HL-60 (cell line): ENCODE data around the gene NARF.

Experiments
- DNase-seq, 2 experiments: peaks; one replicate each; pipeline ENCODE4 v3.0.0-alpha.2; 2010 to 2020; ENCODE audit warnings: low read depth in 1 of 2, low spot score in 1 of 2
- H3K27ac ChIP-seq: fragments of 250-450 bp; sonication (Bioruptor Pico); replicated peaks from 2 replicates; pipeline ENCODE4 v1.5.1; 2020; ENCODE audit warnings: mild to moderate bottlenecking, moderate library complexity
- H3K27me3 ChIP-seq: fragments of 250-450 bp; sonication (Bioruptor Pico); 2 replicates; pipeline ENCODE4 v1.5.1; 2021; ENCODE audit warnings: mild to moderate bottlenecking, moderate library complexity; ENCODE audit not compliant: insufficient read depth, poor library complexity, severe bottlenecking
- H3K4me3 ChIP-seq: replicated peaks from 2 replicates; pipeline ENCODE4 v1.5.1; 2011; ENCODE audit warnings: mild to moderate bottlenecking, control low read depth, low read length; ENCODE audit not compliant: insufficient read depth
- GABPA ChIP-seq: IDR thresholded peaks from 2 replicates; pipeline ENCODE4 v1.6.1; 2012; ENCODE audit warnings: low read depth
- POLR2AphosphoS5 ChIP-seq: IDR thresholded peaks from 2 replicates; pipeline ENCODE4 v1.6.1; 2012; ENCODE audit warnings: low read depth
- SPI1 ChIP-seq: IDR thresholded peaks from 2 replicates; pipeline ENCODE4 v1.6.1; 2012; ENCODE audit warnings: low read depth, mild to moderate bottlenecking, borderline replicate concordance
- TF ChIP-seq, protein P1 (sequence below): IDR thresholded peaks from 2 replicates; pipeline ENCODE4 v1.6.1; 2012; ENCODE audit warnings: low read depth; ENCODE audit not compliant: insufficient replicate concordance
- TF ChIP-seq, protein P2 (sequence below): IDR thresholded peaks from one replicate; pipeline ENCODE4 v1.5.1; 2011; ENCODE audit warnings: low read length, control low read depth, inconsistent platforms; ENCODE audit not compliant: insufficient read depth

The NARF gene

DNA sequence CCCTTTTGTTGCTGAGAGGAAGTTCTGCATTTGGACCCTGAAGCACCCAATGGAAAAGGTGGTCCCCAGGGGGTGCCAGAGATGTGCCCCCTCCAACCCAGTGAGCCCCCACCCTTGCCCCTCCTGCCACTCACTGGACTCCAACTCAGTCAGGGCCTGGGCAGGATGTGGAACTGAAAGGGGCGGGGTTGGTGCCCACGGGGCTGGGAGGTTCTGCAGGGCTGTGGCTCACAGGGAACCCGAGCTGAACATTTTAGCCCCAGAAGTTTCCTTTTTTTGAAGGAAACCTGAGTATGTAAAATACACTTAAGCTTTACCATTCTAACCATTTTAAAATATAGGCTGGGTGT lies 24.4 kb upstream of the NARF start:
- TF ChIP-seq GABPA (no peak), POLR2AphosphoS5 (no peak), SPI1 (no peak)
- TF ChIP-seq, protein P1, sequence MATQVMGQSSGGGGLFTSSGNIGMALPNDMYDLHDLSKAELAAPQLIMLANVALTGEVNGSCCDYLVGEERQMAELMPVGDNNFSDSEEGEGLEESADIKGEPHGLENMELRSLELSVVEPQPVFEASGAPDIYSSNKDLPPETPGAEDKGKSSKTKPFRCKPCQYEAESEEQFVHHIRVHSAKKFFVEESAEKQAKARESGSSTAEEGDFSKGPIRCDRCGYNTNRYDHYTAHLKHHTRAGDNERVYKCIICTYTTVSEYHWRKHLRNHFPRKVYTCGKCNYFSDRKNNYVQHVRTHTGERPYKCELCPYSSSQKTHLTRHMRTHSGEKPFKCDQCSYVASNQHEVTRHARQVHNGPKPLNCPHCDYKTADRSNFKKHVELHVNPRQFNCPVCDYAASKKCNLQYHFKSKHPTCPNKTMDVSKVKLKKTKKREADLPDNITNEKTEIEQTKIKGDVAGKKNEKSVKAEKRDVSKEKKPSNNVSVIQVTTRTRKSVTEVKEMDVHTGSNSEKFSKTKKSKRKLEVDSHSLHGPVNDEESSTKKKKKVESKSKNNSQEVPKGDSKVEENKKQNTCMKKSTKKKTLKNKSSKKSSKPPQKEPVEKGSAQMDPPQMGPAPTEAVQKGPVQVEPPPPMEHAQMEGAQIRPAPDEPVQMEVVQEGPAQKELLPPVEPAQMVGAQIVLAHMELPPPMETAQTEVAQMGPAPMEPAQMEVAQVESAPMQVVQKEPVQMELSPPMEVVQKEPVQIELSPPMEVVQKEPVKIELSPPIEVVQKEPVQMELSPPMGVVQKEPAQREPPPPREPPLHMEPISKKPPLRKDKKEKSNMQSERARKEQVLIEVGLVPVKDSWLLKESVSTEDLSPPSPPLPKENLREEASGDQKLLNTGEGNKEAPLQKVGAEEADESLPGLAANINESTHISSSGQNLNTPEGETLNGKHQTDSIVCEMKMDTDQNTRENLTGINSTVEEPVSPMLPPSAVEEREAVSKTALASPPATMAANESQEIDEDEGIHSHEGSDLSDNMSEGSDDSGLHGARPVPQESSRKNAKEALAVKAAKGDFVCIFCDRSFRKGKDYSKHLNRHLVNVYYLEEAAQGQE: no peak
- TF ChIP-seq, protein P2, sequence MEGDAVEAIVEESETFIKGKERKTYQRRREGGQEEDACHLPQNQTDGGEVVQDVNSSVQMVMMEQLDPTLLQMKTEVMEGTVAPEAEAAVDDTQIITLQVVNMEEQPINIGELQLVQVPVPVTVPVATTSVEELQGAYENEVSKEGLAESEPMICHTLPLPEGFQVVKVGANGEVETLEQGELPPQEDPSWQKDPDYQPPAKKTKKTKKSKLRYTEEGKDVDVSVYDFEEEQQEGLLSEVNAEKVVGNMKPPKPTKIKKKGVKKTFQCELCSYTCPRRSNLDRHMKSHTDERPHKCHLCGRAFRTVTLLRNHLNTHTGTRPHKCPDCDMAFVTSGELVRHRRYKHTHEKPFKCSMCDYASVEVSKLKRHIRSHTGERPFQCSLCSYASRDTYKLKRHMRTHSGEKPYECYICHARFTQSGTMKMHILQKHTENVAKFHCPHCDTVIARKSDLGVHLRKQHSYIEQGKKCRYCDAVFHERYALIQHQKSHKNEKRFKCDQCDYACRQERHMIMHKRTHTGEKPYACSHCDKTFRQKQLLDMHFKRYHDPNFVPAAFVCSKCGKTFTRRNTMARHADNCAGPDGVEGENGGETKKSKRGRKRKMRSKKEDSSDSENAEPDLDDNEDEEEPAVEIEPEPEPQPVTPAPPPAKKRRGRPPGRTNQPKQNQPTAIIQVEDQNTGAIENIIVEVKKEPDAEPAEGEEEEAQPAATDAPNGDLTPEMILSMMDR: no peak

GRCh38 chr17:82435103-82435502 lies 23.4 kb upstream of the NARF start:
- TF ChIP-seq, protein P1: no peak
- TF ChIP-seq, protein P2: no peak
- TF ChIP-seq GABPA: no peak
- TF ChIP-seq POLR2AphosphoS5: no peak
- TF ChIP-seq SPI1: no peak
- Histone ChIP-seq H3K27ac (no peak overlapping the region), H3K27me3 (no peaks in the 10 kb centered on the region), H3K4me3 (no peak overlapping the region)
- no peak for DNase-seq

More for the DNA sequence above, 24.4 kb upstream of the NARF start:
- DNase-seq: no peak
- Histone ChIP-seq H3K27ac (no peak overlapping the region), H3K4me3 (no peak overlapping the region), H3K27me3 (no peaks in the 10 kb centered on the region)

- no peaks in the 10 kb centered on the region for H3K27me3 ChIP-seq
- no peak for DNase-seq
- H3K4me3 ChIP-seq: no peak overlapping the region
- H3K27ac ChIP-seq: no peak overlapping the region
- TF ChIP-seq POLR2AphosphoS5 (no peak), GABPA (no peak), SPI1 (no peak)
- TF ChIP-seq, protein P2: no peak
- TF ChIP-seq, protein P1: no peak
Measured at GRCh38 chr17:82435601-82436583, 22.6 kb upstream of the NARF start.
